AG04450 (cell line): ENCODE data around the gene MYO5B. TPM values are rescaled to one million over a fixed set of nuclear protein-coding genes. Genes with fewer than 3 reads are reported as not detected.
"Not testable (repeated sequence)": the region's sequence is repeated elsewhere in the genome, so short reads cannot be mapped to it uniquely, and the experiment has no call there.

Source experiments
- CTCF ChIA-PET: fragments of 300-600, 350-600 bp; formaldehyde crosslinking; extraction: SDS; loops from one replicate; lab custom pipeline; 2022; ENCODE audit warnings: antibody characterized with exemption, inconsistent platforms; lab: Charles Lee
- POLR2A ChIA-PET: fragments of 350-600 bp; formaldehyde crosslinking; extraction: SDS; loops from one replicate; lab custom pipeline; 2021; ENCODE audit warnings: antibody characterized with exemption, inconsistent platforms; lab: Yijun Ruan, JAX
- DNase-seq: peaks from one replicate; pipeline ENCODE4 v3.0.0-alpha.2; 2011; ENCODE audit warnings: low read depth, low spot score
- H3K27ac ChIP-seq: one replicate; pipeline ENCODE4 v1.5.1; 2012; ENCODE audit warnings: low read depth, low read length, control low read depth
- H3K27me3 ChIP-seq: one replicate; pipeline ENCODE4 v1.6.0; 2012; ENCODE audit warnings: low read length; ENCODE audit not compliant: control insufficient read depth, insufficient read depth
- H3K4me3 ChIP-seq: 2 replicates; pipeline ENCODE4 v1.5.1; 2011; ENCODE audit warnings: mild to moderate bottlenecking, low read depth, low read length, control low read depth
- H3K9me3 ChIP-seq: 2 replicates; pipeline ENCODE4 v1.5.1; 2012; ENCODE audit warnings: low read length; ENCODE audit not compliant: control insufficient read depth, insufficient read depth
- polyA plus RNA-seq: library from polyadenylated mRNA; depleted of rRNA; stranded (reverse); fragments of >200 nt; gene quantifications from 2 replicates; pipeline ENCODE4 v1.2.3, GENCODE V29; 2011
- TF ChIP-seq, protein P1 (sequence below): IDR thresholded peaks from 2 replicates; pipeline ENCODE4 v1.5.1; 2011; ENCODE audit warnings: low read depth, low read length, control low read depth, inconsistent platforms

The MYO5B gene
- polyA plus RNA-seq, 1 experiment, result 0.32 TPM

GRCh38 chr18:49811151-49811938 is 383.6 kb downstream of the MYO5B start:
- Histone ChIP-seq H3K27me3 (no peaks in the 10 kb centered on the region), H3K4me3 (no peak overlapping the region), H3K27ac (no peak overlapping the region), H3K9me3 (no peaks in the 10 kb centered on the region; the same call in none of the 2 replicates)
- TF ChIP-seq, protein P1, sequence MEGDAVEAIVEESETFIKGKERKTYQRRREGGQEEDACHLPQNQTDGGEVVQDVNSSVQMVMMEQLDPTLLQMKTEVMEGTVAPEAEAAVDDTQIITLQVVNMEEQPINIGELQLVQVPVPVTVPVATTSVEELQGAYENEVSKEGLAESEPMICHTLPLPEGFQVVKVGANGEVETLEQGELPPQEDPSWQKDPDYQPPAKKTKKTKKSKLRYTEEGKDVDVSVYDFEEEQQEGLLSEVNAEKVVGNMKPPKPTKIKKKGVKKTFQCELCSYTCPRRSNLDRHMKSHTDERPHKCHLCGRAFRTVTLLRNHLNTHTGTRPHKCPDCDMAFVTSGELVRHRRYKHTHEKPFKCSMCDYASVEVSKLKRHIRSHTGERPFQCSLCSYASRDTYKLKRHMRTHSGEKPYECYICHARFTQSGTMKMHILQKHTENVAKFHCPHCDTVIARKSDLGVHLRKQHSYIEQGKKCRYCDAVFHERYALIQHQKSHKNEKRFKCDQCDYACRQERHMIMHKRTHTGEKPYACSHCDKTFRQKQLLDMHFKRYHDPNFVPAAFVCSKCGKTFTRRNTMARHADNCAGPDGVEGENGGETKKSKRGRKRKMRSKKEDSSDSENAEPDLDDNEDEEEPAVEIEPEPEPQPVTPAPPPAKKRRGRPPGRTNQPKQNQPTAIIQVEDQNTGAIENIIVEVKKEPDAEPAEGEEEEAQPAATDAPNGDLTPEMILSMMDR, result no peak
- CTCF ChIA-PET, result interaction anchor here (0.9 to 2.4 kb wide), 7 partner anchors 27 to 252 kb away, joined by 3 to 8 read pairs (median 4); no protein-coding TSS in a partner anchor
- no peak for DNase-seq
- POLR2A ChIA-PET, result no interaction called here

GRCh38 chr18:49808553-49809191 is 386.3 kb downstream of the MYO5B start:
- H3K9me3 ChIP-seq, H3K27me3 ChIP-seq, DNase-seq, H3K4me3 ChIP-seq, CTCF ChIA-PET, H3K27ac ChIP-seq, POLR2A ChIA-PET: not testable (repeated sequence)

DNA sequence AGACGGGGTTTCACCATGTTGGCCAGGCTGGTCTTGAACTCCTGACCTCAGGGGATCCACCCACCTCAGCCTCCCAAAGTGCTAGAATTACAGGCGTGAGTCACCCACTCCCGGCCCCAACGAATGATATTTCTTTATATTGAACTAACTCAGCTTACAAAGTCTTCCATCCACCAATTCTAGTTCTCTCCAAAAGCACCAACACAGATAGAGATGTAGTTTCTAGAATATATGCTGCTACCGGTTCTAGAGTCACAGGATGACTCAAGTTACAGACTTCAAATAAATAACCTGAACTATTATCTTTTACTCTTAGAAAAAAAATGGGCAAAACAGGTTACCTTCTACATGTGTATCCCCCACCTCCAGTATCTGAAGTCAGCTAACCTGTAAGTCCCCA is 390.9 kb downstream of the MYO5B start:
- no peak for DNase-seq
- ChIA-PET CTCF (no interaction called here), POLR2A (no interaction called here)
- Histone ChIP-seq H3K9me3 (peaks cover 8% of the 10 kb centered on the region), H3K27me3 (no peaks in the 10 kb centered on the region), H3K27ac (no peak overlapping the region), H3K4me3 (no peak overlapping the region)
- TF ChIP-seq, protein P1, result no peak

DNA sequence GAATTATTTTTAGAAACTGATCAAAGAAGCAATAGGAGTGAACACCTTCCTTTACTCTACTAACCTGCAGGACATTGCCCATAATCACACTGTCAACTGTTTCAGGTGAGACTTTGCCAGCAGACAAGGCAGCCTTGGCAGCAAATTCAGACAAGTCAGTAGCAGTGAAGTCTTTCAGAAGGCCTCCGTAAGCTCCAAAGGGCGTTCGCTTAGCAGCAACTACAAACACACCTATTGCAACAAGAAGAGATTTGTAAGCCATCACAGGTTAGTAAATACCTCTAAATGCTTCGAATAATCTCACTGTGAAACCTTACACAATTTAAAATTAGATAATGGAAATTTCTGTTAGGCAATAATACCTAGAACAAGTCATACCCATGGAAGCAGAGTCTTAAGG is 392.3 kb downstream of the MYO5B start:
- TF ChIP-seq, protein P1, result no peak
- POLR2A ChIA-PET, result no interaction called here
- CTCF ChIA-PET, result no interaction called here

GRCh38 chr18:49800491-49800890 is 394.5 kb downstream of the MYO5B start:
- CTCF ChIA-PET, DNase-seq, H3K27ac ChIP-seq, H3K4me3 ChIP-seq, H3K9me3 ChIP-seq, H3K27me3 ChIP-seq, POLR2A ChIA-PET: not testable (repeated sequence)

More for the DNA sequence above, 392.3 kb downstream of the MYO5B start:
- Histone ChIP-seq H3K27ac (no peak overlapping the region), H3K9me3 (peaks cover 8% of the 10 kb centered on the region), H3K4me3 (no peak overlapping the region), H3K27me3 (no peaks in the 10 kb centered on the region)
- DNase-seq, result no peak

DNA sequence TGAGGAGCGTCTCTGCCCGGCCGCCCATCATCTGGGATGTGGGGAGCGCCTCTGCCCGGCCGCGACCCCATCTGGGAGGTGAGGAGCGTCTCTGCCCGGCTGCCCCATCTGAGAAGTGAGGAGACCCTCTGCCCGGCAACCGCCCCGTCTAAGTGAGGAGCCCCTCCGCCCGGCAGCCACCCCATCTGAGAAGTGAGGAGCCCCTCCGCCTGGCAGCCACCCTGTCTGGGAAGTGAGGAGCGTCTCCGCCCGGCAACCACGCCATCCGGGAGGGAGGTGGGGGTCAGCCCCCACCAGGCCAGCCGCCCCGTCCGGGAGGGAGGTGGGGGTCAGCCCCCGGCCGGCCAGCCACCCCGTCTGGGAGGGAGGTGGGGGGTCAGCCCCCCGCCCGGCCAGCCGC is 395.1 kb downstream of the MYO5B start:
- POLR2A ChIA-PET, CTCF ChIA-PET, H3K4me3 ChIP-seq, H3K9me3 ChIP-seq, H3K27me3 ChIP-seq, DNase-seq, H3K27ac ChIP-seq: not testable (repeated sequence)
